ENCODE measurements around the gene GIT2. TPM values are rescaled to one million over a fixed set of nuclear protein-coding genes. Genes with fewer than 3 reads are reported as not detected.

Gene GIT2
- total and polyA plus RNA-seq, 2 of the 8 experiments (the other 6 are each of a cell fraction or from before 2014, with no cell fraction given) = 9.6 to 20.7 TPM

GRCh38 chr12:109931143-109931542, 65.0 kb downstream of the GIT2 start (continued):
- no peak for TF ChIP-seq RAD21 (IDR thresholded peaks at IDR 0.05 in 1 of 2, conservative IDR thresholded peaks at IDR 0.05 in 1 of 2; ENCODE audit: low read depth in 2 of 2, low read length in 2 of 2)
- TF ChIP-seq BRCA1 (IDR thresholded peaks at IDR 0.05; ENCODE audit: low read depth, low read length) = no peak
- no peak for TF ChIP-seq PHF8 (conservative IDR thresholded peaks at IDR 0.05; ENCODE audit: low read depth, low read length)
